WTC11 (cell line): ENCODE results near the gene LYSMD3. TPM values are rescaled to one million over a fixed set of nuclear protein-coding genes. Genes with fewer than 3 reads are reported as not detected.

Source experiments
- ATAC-seq: fragments of 200-7000 bp; cut with Tn5 transposase; 2 replicates; pipeline ENCODE4 v1.10.0; 2021; ENCODE audit warnings: mild to moderate bottlenecking, moderate library complexity
- CTCF ChIA-PET: fragments of 300-600 bp; sonication (Branson Sonifier 250); formaldehyde crosslinking; loops from one replicate; lab custom pipeline; 2021; ENCODE audit warnings: antibody characterized with exemption; lab: Charles Lee
- POLR2A ChIA-PET: fragments of 350-600 bp; sonication (Branson Sonifier 250); formaldehyde crosslinking; loops from one replicate; lab custom pipeline; 2021; ENCODE audit warnings: antibody characterized with exemption; lab: Charles Lee
- DNase-seq: peaks from one replicate; pipeline ENCODE4 v3.0.0; 2021; ENCODE audit warnings: low spot score
- H3K27ac Mint-ChIP-seq: 2 replicates; pipeline ENCODE4 v1.8.0; 2021; ENCODE audit warnings: mixed read lengths
- H3K27me3 Mint-ChIP-seq: 2 replicates; pipeline ENCODE4 v1.8.0; 2021; ENCODE audit warnings: low read depth, mild to moderate bottlenecking, moderate library complexity, mixed read lengths
- H3K36me3 Mint-ChIP-seq: 2 replicates; pipeline ENCODE4 v1.8.0; 2021; ENCODE audit warnings: mixed read lengths
- H3K4me1 Mint-ChIP-seq: 2 replicates; pipeline ENCODE4 v1.8.0; 2022; ENCODE audit warnings: mixed read lengths
- H3K4me3 Mint-ChIP-seq: 2 replicates; pipeline ENCODE4 v1.8.0; 2021; ENCODE audit warnings: mild to moderate bottlenecking, moderate library complexity, mixed read lengths
- H3K9me3 Mint-ChIP-seq: 2 replicates; pipeline ENCODE4 v1.8.0; 2021; ENCODE audit warnings: mixed read lengths
- E2F1 ChIP-seq: sonication (generic); formaldehyde crosslinking; IDR thresholded peaks from 2 replicates; pipeline ENCODE4 v1.8.0; 2022; ENCODE audit warnings: mild to moderate bottlenecking, missing genetic modification reagents
- HMGA2 ChIP-seq: fragments of 250-450 bp; sonication (Bioruptor Pico); IDR thresholded peaks from 2 replicates; pipeline ENCODE4 v1.4.0; 2021; ENCODE audit warnings: mild to moderate bottlenecking, moderate library complexity
- JAZF1 ChIP-seq: fragments of 250-450 bp; sonication (Bioruptor Pico); IDR thresholded peaks from 2 replicates; pipeline ENCODE4 v1.9.0; 2021; ENCODE audit warnings: moderate library complexity, mild to moderate bottlenecking, inconsistent platforms
- MXD4 ChIP-seq: fragments of 250-450 bp; sonication (Bioruptor Pico); IDR thresholded peaks from 2 replicates; pipeline ENCODE4 v1.8.0; 2021; ENCODE audit warnings: mild to moderate bottlenecking, moderate library complexity, borderline replicate concordance
- NFATC4 ChIP-seq: fragments of 250-450 bp; sonication (Bioruptor Pico); IDR thresholded peaks from 2 replicates; pipeline ENCODE4 v1.9.0; 2021; ENCODE audit warnings: mild to moderate bottlenecking
- NFE2L1 ChIP-seq: sonication (generic); formaldehyde crosslinking; IDR thresholded peaks from 2 replicates; pipeline ENCODE4 v1.8.1; 2023; ENCODE audit warnings: missing genetic modification reagents
- NR3C1 ChIP-seq: sonication (generic); formaldehyde crosslinking; conservative IDR thresholded peaks from 2 replicates; pipeline ENCODE4 v1.8.1; 2023; ENCODE audit warnings: low read depth, mild to moderate bottlenecking, missing genetic modification reagents
- SP1 ChIP-seq: sonication (generic); formaldehyde crosslinking; conservative IDR thresholded peaks from 2 replicates; pipeline ENCODE4 v1.8.1; 2022; ENCODE audit warnings: missing genetic modification reagents
- ZNF396 ChIP-seq: fragments of 250-450 bp; sonication (Bioruptor Pico); IDR thresholded peaks from 2 replicates; pipeline ENCODE4 v1.8.0; 2021; ENCODE audit warnings: mild to moderate bottlenecking, moderate library complexity, borderline replicate concordance
- total RNA-seq: library from RNA; stranded (reverse); gene quantifications from 3 replicates; pipeline ENCODE4 v1.2.3, GENCODE V29; 2021
- TF ChIP-seq, protein P1 (sequence below): sonication (generic); formaldehyde crosslinking; IDR thresholded peaks from 2 replicates; pipeline ENCODE4 v1.8.0; 2023; ENCODE audit warnings: missing genetic modification reagents, mild to moderate bottlenecking, borderline replicate concordance
- TF ChIP-seq, protein P2 (sequence below): sonication (generic); formaldehyde crosslinking; IDR thresholded peaks from 2 replicates; pipeline ENCODE4 v1.8.0; 2022; ENCODE audit warnings: mild to moderate bottlenecking, missing genetic modification reagents
- TF ChIP-seq, protein P3 (sequence below): sonication (generic); formaldehyde crosslinking; conservative IDR thresholded peaks from 2 replicates; pipeline ENCODE4 v1.8.1; 2023; ENCODE audit warnings: mild to moderate bottlenecking, low read depth, missing genetic modification reagents, moderate library complexity
- TF ChIP-seq, protein P4 (sequence below): sonication (generic); formaldehyde crosslinking; IDR thresholded peaks from 2 replicates; pipeline ENCODE4 v1.8.1; 2022; ENCODE audit warnings: mild to moderate bottlenecking, moderate library complexity, missing genetic modification reagents
- TF ChIP-seq, protein P5 (sequence below): fragments of 250-450 bp; sonication (Bioruptor Pico); IDR thresholded peaks from 2 replicates; pipeline ENCODE4 v1.9.0; 2021; ENCODE audit warnings: mild to moderate bottlenecking
- TF ChIP-seq, protein P6 (sequence below): sonication (generic); formaldehyde crosslinking; conservative IDR thresholded peaks from 2 replicates; pipeline ENCODE4 v1.8.1; 2022; ENCODE audit warnings: mild to moderate bottlenecking, missing genetic modification reagents
- TF ChIP-seq, protein P7 (sequence below): sonication (generic); formaldehyde crosslinking; IDR thresholded peaks from 2 replicates; pipeline ENCODE4 v1.8.1; 2023; ENCODE audit warnings: mild to moderate bottlenecking, missing genetic modification reagents
- TF ChIP-seq, protein P8 (sequence below): sonication (generic); formaldehyde crosslinking; IDR thresholded peaks from 2 replicates; pipeline ENCODE4 v1.8.1; 2023; ENCODE audit warnings: mild to moderate bottlenecking, moderate library complexity, missing genetic modification reagents
- TF ChIP-seq, protein P9 (sequence below): sonication (generic); formaldehyde crosslinking; IDR thresholded peaks from 2 replicates; pipeline ENCODE4 v1.8.0; 2022; ENCODE audit warnings: missing genetic modification reagents

The LYSMD3 gene
- total RNA-seq, 1 experiment from 2014 or later = 15.8 TPM

GRCh38 chr5:90472783-90473395 is 56.5 kb downstream of the LYSMD3 start:
- ChIA-PET CTCF (interaction anchor here (1.1 kb wide), 1 partner anchor 33 kb away, joined by 3 read pairs; no protein-coding TSS in a partner anchor), POLR2A (interaction anchor here (1.2 to 1.4 kb wide), 2 partner anchors 63 to 908 kb away, joined by 4 to 5 read pairs; partner anchors contain the start of gene CETN3)
- H3K4me3 Mint-ChIP-seq = peak overlapping the region; percentile 81
- H3K27ac Mint-ChIP-seq = peak overlapping the region; percentile 90
- H3K27me3 Mint-ChIP-seq = no peaks in the 10 kb centered on the region
- peaks cover 33% of the 10 kb centered on the region for H3K4me1 Mint-ChIP-seq
- ATAC-seq (peak; percentile 0; the same call in 1 of the 2 replicates), DNase-seq (no peak)
- peaks cover 6% of the 10 kb centered on the region for H3K36me3 Mint-ChIP-seq
- peaks cover 6% of the 10 kb centered on the region; the same call in 1 of the 2 replicates for H3K9me3 Mint-ChIP-seq
- TF ChIP-seq MXD4 (no peak), JAZF1 (CRISPR knock-in tag) (no peak), NFATC4 (CRISPR knock-in tag) (no peak), NR3C1 (no peak), E2F1 (CRISPR knock-in tag) (no peak), NFE2L1 (no peak), HMGA2 (no peak), SP1 (CRISPR knock-in tag) (no peak), ZNF396 (CRISPR knock-in tag) (no peak)
- TF ChIP-seq, protein P1, sequence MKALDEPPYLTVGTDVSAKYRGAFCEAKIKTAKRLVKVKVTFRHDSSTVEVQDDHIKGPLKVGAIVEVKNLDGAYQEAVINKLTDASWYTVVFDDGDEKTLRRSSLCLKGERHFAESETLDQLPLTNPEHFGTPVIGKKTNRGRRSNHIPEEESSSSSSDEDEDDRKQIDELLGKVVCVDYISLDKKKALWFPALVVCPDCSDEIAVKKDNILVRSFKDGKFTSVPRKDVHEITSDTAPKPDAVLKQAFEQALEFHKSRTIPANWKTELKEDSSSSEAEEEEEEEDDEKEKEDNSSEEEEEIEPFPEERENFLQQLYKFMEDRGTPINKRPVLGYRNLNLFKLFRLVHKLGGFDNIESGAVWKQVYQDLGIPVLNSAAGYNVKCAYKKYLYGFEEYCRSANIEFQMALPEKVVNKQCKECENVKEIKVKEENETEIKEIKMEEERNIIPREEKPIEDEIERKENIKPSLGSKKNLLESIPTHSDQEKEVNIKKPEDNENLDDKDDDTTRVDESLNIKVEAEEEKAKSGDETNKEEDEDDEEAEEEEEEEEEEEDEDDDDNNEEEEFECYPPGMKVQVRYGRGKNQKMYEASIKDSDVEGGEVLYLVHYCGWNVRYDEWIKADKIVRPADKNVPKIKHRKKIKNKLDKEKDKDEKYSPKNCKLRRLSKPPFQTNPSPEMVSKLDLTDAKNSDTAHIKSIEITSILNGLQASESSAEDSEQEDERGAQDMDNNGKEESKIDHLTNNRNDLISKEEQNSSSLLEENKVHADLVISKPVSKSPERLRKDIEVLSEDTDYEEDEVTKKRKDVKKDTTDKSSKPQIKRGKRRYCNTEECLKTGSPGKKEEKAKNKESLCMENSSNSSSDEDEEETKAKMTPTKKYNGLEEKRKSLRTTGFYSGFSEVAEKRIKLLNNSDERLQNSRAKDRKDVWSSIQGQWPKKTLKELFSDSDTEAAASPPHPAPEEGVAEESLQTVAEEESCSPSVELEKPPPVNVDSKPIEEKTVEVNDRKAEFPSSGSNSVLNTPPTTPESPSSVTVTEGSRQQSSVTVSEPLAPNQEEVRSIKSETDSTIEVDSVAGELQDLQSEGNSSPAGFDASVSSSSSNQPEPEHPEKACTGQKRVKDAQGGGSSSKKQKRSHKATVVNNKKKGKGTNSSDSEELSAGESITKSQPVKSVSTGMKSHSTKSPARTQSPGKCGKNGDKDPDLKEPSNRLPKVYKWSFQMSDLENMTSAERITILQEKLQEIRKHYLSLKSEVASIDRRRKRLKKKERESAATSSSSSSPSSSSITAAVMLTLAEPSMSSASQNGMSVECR (CRISPR knock-in tag) = no peak
- TF ChIP-seq, protein P2, sequence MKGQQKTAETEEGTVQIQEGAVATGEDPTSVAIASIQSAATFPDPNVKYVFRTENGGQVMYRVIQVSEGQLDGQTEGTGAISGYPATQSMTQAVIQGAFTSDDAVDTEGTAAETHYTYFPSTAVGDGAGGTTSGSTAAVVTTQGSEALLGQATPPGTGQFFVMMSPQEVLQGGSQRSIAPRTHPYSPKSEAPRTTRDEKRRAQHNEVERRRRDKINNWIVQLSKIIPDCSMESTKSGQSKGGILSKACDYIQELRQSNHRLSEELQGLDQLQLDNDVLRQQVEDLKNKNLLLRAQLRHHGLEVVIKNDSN = no peak
- TF ChIP-seq, protein P3, sequence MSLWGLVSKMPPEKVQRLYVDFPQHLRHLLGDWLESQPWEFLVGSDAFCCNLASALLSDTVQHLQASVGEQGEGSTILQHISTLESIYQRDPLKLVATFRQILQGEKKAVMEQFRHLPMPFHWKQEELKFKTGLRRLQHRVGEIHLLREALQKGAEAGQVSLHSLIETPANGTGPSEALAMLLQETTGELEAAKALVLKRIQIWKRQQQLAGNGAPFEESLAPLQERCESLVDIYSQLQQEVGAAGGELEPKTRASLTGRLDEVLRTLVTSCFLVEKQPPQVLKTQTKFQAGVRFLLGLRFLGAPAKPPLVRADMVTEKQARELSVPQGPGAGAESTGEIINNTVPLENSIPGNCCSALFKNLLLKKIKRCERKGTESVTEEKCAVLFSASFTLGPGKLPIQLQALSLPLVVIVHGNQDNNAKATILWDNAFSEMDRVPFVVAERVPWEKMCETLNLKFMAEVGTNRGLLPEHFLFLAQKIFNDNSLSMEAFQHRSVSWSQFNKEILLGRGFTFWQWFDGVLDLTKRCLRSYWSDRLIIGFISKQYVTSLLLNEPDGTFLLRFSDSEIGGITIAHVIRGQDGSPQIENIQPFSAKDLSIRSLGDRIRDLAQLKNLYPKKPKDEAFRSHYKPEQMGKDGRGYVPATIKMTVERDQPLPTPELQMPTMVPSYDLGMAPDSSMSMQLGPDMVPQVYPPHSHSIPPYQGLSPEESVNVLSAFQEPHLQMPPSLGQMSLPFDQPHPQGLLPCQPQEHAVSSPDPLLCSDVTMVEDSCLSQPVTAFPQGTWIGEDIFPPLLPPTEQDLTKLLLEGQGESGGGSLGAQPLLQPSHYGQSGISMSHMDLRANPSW (CRISPR knock-in tag) = no peak
- TF ChIP-seq, protein P4, sequence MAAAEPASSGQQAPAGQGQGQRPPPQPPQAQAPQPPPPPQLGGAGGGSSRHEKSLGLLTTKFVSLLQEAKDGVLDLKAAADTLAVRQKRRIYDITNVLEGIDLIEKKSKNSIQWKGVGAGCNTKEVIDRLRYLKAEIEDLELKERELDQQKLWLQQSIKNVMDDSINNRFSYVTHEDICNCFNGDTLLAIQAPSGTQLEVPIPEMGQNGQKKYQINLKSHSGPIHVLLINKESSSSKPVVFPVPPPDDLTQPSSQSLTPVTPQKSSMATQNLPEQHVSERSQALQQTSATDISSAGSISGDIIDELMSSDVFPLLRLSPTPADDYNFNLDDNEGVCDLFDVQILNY (CRISPR knock-in tag) = no peak
- TF ChIP-seq, protein P5, sequence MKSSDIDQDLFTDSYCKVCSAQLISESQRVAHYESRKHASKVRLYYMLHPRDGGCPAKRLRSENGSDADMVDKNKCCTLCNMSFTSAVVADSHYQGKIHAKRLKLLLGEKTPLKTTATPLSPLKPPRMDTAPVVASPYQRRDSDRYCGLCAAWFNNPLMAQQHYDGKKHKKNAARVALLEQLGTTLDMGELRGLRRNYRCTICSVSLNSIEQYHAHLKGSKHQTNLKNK (CRISPR knock-in tag) = no peak
- TF ChIP-seq, protein P6, sequence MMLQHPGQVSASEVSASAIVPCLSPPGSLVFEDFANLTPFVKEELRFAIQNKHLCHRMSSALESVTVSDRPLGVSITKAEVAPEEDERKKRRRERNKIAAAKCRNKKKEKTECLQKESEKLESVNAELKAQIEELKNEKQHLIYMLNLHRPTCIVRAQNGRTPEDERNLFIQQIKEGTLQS (CRISPR knock-in tag) = no peak
- TF ChIP-seq, protein P7, sequence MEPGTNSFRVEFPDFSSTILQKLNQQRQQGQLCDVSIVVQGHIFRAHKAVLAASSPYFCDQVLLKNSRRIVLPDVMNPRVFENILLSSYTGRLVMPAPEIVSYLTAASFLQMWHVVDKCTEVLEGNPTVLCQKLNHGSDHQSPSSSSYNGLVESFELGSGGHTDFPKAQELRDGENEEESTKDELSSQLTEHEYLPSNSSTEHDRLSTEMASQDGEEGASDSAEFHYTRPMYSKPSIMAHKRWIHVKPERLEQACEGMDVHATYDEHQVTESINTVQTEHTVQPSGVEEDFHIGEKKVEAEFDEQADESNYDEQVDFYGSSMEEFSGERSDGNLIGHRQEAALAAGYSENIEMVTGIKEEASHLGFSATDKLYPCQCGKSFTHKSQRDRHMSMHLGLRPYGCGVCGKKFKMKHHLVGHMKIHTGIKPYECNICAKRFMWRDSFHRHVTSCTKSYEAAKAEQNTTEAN = no peak
- TF ChIP-seq, protein P8, sequence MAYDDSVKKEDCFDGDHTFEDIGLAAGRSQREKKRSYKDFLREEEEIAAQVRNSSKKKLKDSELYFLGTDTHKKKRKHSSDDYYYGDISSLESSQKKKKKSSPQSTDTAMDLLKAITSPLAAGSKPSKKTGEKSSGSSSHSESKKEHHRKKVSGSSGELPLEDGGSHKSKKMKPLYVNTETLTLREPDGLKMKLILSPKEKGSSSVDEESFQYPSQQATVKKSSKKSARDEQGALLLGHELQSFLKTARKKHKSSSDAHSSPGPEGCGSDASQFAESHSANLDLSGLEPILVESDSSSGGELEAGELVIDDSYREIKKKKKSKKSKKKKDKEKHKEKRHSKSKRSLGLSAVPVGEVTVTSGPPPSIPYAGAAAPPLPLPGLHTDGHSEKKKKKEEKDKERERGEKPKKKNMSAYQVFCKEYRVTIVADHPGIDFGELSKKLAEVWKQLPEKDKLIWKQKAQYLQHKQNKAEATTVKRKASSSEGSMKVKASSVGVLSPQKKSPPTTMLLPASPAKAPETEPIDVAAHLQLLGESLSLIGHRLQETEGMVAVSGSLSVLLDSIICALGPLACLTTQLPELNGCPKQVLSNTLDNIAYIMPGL (CRISPR knock-in tag) = no peak
- TF ChIP-seq, protein P9, sequence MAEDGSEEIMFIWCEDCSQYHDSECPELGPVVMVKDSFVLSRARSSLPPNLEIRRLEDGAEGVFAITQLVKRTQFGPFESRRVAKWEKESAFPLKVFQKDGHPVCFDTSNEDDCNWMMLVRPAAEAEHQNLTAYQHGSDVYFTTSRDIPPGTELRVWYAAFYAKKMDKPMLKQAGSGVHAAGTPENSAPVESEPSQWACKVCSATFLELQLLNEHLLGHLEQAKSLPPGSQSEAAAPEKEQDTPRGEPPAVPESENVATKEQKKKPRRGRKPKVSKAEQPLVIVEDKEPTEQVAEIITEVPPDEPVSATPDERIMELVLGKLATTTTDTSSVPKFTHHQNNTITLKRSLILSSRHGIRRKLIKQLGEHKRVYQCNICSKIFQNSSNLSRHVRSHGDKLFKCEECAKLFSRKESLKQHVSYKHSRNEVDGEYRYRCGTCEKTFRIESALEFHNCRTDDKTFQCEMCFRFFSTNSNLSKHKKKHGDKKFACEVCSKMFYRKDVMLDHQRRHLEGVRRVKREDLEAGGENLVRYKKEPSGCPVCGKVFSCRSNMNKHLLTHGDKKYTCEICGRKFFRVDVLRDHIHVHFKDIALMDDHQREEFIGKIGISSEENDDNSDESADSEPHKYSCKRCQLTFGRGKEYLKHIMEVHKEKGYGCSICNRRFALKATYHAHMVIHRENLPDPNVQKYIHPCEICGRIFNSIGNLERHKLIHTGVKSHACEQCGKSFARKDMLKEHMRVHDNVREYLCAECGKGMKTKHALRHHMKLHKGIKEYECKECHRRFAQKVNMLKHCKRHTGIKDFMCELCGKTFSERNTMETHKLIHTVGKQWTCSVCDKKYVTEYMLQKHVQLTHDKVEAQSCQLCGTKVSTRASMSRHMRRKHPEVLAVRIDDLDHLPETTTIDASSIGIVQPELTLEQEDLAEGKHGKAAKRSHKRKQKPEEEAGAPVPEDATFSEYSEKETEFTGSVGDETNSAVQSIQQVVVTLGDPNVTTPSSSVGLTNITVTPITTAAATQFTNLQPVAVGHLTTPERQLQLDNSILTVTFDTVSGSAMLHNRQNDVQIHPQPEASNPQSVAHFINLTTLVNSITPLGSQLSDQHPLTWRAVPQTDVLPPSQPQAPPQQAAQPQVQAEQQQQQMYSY = no peak
